GM19372 (cell line): ENCODE measurements around the gene MTPN.

Experiments
- ATAC-seq: cut with Tn5 transposase; IDR thresholded peaks from one replicate; pipeline ENCODE4 v1.9.1; 2021; ENCODE audit warnings: mild to moderate bottlenecking, low read depth, moderate library complexity; ENCODE audit not compliant: unreplicated experiment

Gene MTPN

DNA sequence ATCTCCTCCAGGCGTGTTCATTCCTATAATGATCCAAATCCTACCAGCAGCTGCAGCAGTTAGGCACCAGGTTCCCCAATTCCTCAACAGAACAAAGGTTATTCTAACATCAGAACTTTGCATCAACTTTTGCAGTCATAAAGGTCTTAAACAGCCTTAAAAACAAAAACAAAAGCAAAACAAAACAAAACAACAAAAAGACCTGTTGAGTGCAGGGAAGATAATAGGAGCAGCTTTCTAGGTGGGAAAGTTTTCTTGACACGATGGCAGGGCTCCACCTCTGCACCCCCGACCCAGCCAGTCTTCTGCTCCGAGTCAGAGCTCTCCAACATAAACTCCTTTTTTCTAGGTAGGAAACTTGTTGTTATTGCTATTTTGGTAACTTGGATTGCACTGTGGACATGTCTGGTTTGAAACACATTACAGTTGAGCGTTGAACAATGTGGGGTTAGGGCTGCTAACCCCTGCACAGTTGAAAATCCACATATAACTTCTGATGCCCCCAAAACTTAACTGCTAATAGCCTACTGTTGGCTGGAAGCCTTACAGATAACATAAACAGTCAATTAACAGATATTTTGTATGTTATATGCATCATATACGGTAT is 77.6 kb downstream of the MTPN start:
- no peak for ATAC-seq

DNA sequence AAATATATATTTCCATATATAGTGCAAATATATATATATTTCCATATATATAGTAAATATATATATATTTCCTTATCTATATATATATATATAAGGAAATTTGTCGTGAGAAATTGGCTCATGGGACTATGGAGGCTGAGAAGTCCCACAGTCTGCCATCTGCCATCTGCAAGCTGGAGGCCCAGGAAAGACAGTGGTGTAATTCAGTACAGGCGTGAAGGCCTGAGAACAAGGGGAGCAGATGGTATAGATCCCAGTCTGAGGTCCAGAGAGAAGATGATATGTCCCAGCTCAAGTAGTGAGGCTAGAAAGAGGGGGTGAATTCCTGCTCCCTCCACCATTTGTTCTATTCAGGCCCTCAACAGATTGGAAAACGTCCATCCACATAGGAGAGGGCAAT is 78.9 kb downstream of the MTPN start:
- no peak for ATAC-seq

DNA sequence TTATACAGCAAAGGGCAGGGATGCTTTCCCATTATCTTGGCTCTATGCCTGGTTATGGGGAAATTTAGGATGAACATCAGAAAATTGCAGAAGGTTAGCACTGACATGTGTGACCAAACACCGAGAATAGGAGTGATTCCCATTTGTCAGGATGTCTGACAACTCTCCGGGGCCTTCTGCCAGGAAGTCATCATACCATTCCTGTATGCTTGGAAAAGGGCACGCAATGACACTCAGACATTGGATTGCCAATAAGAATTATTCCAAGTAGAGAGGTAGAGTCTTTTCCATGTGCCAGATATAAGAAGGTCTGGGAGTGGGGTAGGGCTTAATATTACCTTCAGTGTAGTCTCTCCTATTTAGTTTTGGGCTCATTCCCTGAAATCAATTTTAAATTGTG is 82.3 kb downstream of the MTPN start:
- ATAC-seq: no peak

DNA sequence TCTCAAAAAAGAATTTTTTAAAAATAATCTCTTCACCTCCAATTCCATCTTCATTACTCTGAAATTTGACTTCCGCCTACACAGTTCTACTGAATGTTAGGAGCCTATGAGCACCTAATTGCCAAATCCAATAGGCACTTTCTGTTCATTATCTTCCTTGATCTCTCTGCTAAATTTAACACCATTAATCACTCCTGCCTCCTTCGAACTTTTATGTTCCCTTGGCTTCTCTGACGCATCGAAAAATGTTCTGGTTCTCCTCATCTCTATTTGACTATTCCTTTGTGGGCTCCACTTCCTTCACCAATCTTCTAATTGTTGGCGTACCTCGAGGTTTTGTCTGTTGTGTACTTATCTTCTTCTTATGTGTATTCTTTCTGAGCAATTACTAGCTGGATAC is 87.3 kb downstream of the MTPN start:
- no peak for ATAC-seq

DNA sequence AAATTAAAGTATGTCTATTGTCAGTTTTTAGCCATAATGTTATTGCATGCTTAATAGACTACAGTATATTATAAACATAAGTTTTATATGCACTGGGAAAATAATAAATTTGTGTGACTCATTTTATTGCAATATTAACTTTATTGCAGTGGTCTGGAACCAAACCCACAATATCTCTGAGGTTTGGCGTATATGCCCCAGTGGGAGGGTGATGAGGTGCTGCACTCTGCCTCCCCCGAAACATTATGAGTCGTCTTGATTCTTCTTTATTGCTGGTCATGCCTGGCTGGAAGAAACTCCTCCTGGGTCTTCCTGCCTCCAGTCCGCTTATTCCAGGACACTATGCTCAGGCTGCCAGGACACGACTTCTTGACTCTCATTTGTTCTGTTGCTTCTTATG is 88.4 kb downstream of the MTPN start:
- no peak for ATAC-seq

DNA sequence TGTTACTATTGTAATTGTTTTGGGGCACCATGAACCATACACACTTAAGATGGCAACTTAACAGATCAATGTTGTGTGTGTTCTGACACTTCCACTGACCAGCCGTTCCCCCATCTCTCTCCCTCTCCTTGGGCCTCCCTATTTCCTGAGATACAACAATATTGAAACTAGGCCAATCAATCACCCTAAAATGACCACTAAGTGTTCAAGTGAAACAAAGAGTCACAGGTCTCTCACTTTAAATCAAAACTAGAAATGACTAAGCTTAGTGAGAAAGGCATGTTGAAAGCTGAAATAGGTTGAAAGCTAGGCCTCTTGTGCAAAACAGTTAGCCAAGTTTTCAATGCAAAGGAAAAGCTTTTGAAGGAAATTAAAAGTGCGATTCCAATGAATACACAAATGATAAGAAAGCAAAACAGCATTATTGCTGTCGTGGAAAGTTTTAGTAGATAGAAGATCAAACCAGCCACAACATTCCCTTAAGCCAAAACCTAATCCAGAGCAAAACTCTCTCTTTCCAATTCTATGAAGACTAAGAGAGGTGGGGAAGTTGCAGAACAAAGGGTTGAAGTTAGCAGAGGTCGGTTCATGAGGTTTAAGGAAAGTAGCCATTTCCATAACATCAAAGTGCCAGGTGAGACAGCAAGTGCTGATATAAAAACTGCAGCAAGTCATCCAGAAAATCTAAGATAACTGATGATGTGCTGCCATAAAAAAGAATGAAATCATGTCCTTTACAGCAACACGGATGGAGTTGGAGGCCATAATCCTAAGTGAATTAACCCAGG is 90.6 kb downstream of the MTPN start:
- ATAC-seq: no peak

DNA sequence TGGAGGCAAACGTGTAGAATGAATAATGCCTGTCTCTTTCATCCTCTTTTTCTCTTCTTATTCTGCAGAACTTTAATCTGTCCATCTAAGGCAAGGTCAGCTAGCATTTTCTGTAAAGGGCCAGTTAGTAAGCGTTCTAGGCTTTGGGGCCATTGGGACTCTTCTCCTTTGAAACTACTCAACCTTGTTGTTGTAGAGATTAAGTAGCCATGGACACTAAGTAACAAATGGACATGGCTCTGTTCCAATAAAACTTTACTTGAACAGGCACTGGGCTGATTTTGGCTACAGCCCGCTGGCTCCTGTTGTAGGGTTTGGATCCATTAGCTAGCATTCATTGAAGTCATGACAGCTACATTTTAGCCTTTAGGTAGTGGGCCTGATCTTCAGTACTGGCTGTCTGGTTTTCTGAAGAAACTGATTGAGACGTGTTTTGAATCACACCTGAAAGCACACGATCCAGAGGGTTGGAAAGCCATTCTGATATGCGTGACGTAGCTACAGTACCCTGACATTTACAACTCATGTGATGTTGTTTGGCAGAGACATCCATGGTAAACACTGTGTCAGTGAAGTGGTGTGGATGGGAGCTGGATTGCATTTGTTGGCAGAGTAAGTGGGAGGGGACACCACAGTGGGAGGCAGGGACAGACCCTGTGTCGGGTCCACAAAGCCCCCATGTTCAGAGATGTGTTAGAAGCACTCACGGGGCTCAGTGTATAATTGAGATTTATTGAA is 92.5 kb downstream of the MTPN start:
- ATAC-seq: no peak

DNA sequence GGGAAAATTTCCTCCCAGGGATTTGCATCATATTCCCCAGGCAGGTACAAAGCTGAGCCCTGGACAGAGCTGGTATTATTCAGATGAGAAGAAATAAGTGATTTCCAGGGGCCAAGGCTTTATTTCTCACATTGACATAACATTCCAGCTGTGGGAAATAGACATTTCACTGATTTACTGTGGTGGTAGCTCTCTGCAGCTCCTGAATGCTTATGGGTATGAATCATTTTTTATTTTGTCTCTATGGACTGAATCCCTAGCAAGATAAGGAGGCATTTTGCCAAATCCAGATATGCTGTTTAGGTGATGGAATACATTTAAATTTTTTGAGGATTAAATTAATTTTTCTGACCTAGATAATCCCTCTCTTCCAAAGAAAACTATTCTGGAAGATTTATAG is 97.9 kb downstream of the MTPN start:
- no peak for ATAC-seq

DNA sequence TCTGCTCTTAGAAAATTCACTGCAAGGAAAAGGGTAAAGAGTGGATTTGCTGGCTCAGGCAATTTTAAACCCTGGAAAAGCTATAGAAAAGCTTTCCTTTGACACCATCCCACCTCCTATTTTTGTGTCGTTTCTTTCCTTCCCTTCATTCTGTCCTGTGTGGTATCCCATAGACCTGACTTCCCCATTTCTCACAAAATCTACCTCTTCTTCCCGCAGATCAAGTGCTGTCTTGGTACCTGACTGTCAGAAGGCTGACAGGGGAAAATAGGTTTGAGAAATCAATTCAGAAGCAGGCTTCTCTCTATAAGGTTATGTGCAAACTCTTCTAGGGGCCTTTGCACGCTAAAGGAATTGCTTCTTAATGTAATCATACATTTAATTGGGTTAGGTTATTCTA is 98.9 kb downstream of the MTPN start:
- ATAC-seq: no peak

DNA sequence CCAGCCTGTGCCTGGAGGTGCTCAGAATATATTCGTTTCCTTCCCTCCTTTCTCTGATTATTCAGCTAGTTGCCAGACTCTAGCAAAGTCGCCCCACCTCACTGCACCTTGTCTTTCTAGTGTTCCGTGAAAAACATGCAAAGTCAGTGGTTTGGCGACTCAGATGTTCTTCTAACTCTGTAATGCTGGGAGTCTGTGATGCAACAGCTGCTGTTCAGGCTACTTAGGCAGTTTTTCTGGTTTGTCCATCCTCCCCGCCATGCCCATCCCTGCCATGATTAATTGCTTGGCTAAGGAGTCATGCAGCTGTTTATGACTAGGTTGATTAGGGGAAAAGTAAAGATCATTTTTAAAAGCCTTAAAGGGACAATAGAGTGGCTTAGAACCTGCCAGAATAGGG is 99.4 kb downstream of the MTPN start:
- ATAC-seq: no peak
